HEK293 (cell line): ENCODE data around the gene RPS6KC1.

ENCODE experiments used
- CTCF ChIA-PET: fragments of 350-600 bp; formaldehyde crosslinking; extraction: SDS; loops from one replicate; lab custom pipeline; 2021; ENCODE audit warnings: antibody characterized with exemption; lab: Yijun Ruan, JAX
- POLR2A ChIA-PET: fragments of 300-600 bp; formaldehyde crosslinking; extraction: SDS; loops from one replicate; lab custom pipeline; 2020; ENCODE audit warnings: antibody characterized with exemption, inconsistent platforms; lab: Yijun Ruan, JAX
- H3K27ac ChIP-seq: fragments of 200-500 bp; sonication (Bioruptor generic); 2 replicates; pipeline ENCODE4 v1.5.1; 2014; ENCODE audit warnings: low read depth, low read length, control low read depth, inconsistent platforms; ENCODE audit errors: extremely low read depth
- H3K36me3 ChIP-seq, 2 experiments: fragments of 200-500 bp in 1 of 2; sonication (Bioruptor generic) in 1 of 2; 1 replicate in 1 of 2; 2 replicates in 1 of 2; pipeline ENCODE4 v1.5.1; 2014 to 2017; ENCODE audit warnings: inconsistent platforms in 2 of 2, low read length in 2 of 2; ENCODE audit not compliant: control insufficient read depth in 2 of 2, insufficient read depth in 1 of 2
- H3K4me1 ChIP-seq: fragments of 200-500 bp; sonication (Bioruptor generic); 2 replicates; pipeline ENCODE4 v1.5.1; 2014; ENCODE audit warnings: mild to moderate bottlenecking, low read length, inconsistent platforms; ENCODE audit not compliant: control insufficient read depth, insufficient read depth
- H3K4me3 ChIP-seq: 2 replicates; pipeline ENCODE4 v1.5.1; 2011; ENCODE audit warnings: low read depth, mild to moderate bottlenecking, control low read depth, low read length, moderate library complexity
- H3K9me3 ChIP-seq: fragments of 200-500 bp; sonication (Bioruptor generic); 2 replicates; pipeline ENCODE4 v1.5.1; 2014; ENCODE audit warnings: low read depth, low read length, inconsistent platforms; ENCODE audit not compliant: control insufficient read depth, insufficient read depth
- ATF2 ChIP-seq: fragments of 450-650 bp; formaldehyde crosslinking; IDR thresholded peaks from 2 replicates; pipeline ENCODE4 v1.5.1; 2016; ENCODE audit warnings: missing biosample characterization, missing genetic modification characterization, low read depth
- ELK4 ChIP-seq: IDR thresholded peaks from 2 replicates; pipeline ENCODE4 v1.6.1; 2011; ENCODE audit warnings: mild to moderate bottlenecking, low read depth, low read length, borderline replicate concordance
- GFI1B ChIP-seq: fragments of 450-650 bp; formaldehyde crosslinking; IDR thresholded peaks from 2 replicates; pipeline ENCODE4 v1.5.1; 2016; ENCODE audit warnings: missing biosample characterization, missing genetic modification characterization
- GLI4 ChIP-seq: fragments of 450-650 bp; formaldehyde crosslinking; IDR thresholded peaks from 2 replicates; pipeline ENCODE4 v1.5.1; 2016; ENCODE audit warnings: missing biosample characterization, missing genetic modification characterization
- PRDM10 ChIP-seq: fragments of 450-650 bp; formaldehyde crosslinking; IDR thresholded peaks from 2 replicates; pipeline ENCODE4 v1.5.1; 2016; ENCODE audit warnings: missing biosample characterization, missing genetic modification characterization
- PRDM6 ChIP-seq: fragments of 450-650 bp; formaldehyde crosslinking; IDR thresholded peaks from 2 replicates; pipeline ENCODE4 v1.5.1; 2017; ENCODE audit warnings: missing biosample characterization, missing genetic modification characterization
- SETDB1 ChIP-seq: IDR thresholded peaks from one replicate; pipeline ENCODE4 v1.6.1; 2017; ENCODE audit warnings: mild to moderate bottlenecking, low read length, moderate library complexity, mixed read lengths; ENCODE audit not compliant: insufficient read length
- ZBTB49 ChIP-seq: fragments of 450-650 bp; formaldehyde crosslinking; IDR thresholded peaks from 2 replicates; pipeline ENCODE4 v1.5.1; 2016; ENCODE audit warnings: missing biosample characterization, missing genetic modification characterization, low read depth
- ZNF114 ChIP-seq: fragments of 450-650 bp; formaldehyde crosslinking; IDR thresholded peaks from 2 replicates; pipeline ENCODE4 v1.5.0; 2017; ENCODE audit warnings: missing biosample characterization, missing genetic modification characterization
- ZNF23 ChIP-seq: fragments of 450-650 bp; formaldehyde crosslinking; IDR thresholded peaks from 2 replicates; pipeline ENCODE4 v1.5.1; 2016; ENCODE audit warnings: missing biosample characterization, missing genetic modification characterization, borderline replicate concordance
- ZNF280C ChIP-seq: fragments of 450-650 bp; formaldehyde crosslinking; IDR thresholded peaks from 2 replicates; pipeline ENCODE4 v1.5.1; 2016; ENCODE audit warnings: missing biosample characterization, missing genetic modification characterization
- ZNF341 ChIP-seq: fragments of 450-650 bp; formaldehyde crosslinking; IDR thresholded peaks from 2 replicates; pipeline ENCODE4; 2016; ENCODE audit warnings: low read depth, missing biosample characterization, missing genetic modification characterization
- ZNF350 ChIP-seq: fragments of 450-650 bp; formaldehyde crosslinking; IDR thresholded peaks from 2 replicates; pipeline ENCODE4 v1.5.0; 2017; ENCODE audit warnings: missing biosample characterization, mild to moderate bottlenecking, missing genetic modification characterization
- ZNF473 ChIP-seq: fragments of 450-650 bp; formaldehyde crosslinking; IDR thresholded peaks from 2 replicates; pipeline ENCODE4 v1.5.1; 2017; ENCODE audit warnings: missing biosample characterization, missing genetic modification characterization
- ZNF544 ChIP-seq: fragments of 450-650 bp; formaldehyde crosslinking; IDR thresholded peaks from 2 replicates; pipeline ENCODE4 v1.5.0; 2017; ENCODE audit warnings: missing biosample characterization, missing genetic modification characterization
- ZNF548 ChIP-seq: fragments of 450-650 bp; formaldehyde crosslinking; IDR thresholded peaks from 2 replicates; pipeline ENCODE4 v1.5.1; 2016; ENCODE audit warnings: missing biosample characterization, missing genetic modification characterization
- ZNF600 ChIP-seq: fragments of 450-650 bp; formaldehyde crosslinking; IDR thresholded peaks from 2 replicates; pipeline ENCODE4 v1.5.1; 2016; ENCODE audit warnings: missing biosample characterization, missing genetic modification characterization
- ZNF654 ChIP-seq: fragments of 450-650 bp; formaldehyde crosslinking; IDR thresholded peaks from 2 replicates; pipeline ENCODE4 v1.5.1; 2016; ENCODE audit warnings: low read depth, missing biosample characterization, missing genetic modification characterization
- ZNF768 ChIP-seq: fragments of 450-650 bp; formaldehyde crosslinking; IDR thresholded peaks from 2 replicates; pipeline ENCODE4 v1.5.1; 2018; ENCODE audit warnings: missing biosample characterization, mild to moderate bottlenecking, missing genetic modification characterization

The RPS6KC1 gene

GRCh38 chr1:213070406-213070805 lies 19.4 kb downstream of the RPS6KC1 start:
- H3K27ac ChIP-seq: no peak overlapping the region
- ChIA-PET CTCF (interaction anchor here (0.7 to 1.2 kb wide), 2 partner anchors 9 to 404 kb away, joined by 3 to 5 read pairs; no protein-coding TSS in a partner anchor), POLR2A (no interaction called here)
- TF ChIP-seq ZNF654 (peak; percentile 46), PRDM6 (0 out of 2 replicates have a peak, but pooled peaks have one; percentile 25), ZNF280C (tag by site-specific recombination) (no peak), ZNF768 (tag by site-specific recombination) (no peak), ZNF23 (tag by site-specific recombination) (no peak), ZNF341 (tag by site-specific recombination) (no peak), ZNF600 (tag by site-specific recombination) (0 out of 2 replicates have a peak, but pooled peaks have one; percentile 18)
- H3K4me1 ChIP-seq: no peaks in the 10 kb centered on the region
- no peaks in the 10 kb centered on the region for H3K36me3 ChIP-seq
- no peaks in the 10 kb centered on the region for H3K9me3 ChIP-seq
- H3K4me3 ChIP-seq: no peak overlapping the region

- H3K9me3 ChIP-seq: no peaks in the 10 kb centered on the region
- no peak overlapping the region for H3K27ac ChIP-seq
- H3K4me3 ChIP-seq: no peak overlapping the region
- ChIA-PET CTCF (no interaction called here), POLR2A (no interaction called here)
- no peaks in the 10 kb centered on the region for H3K4me1 ChIP-seq
- H3K36me3 ChIP-seq: peaks cover 3 to 6% of the 10 kb centered on the region in 2 experiments; a peak in 2 of 3 replicates
- TF ChIP-seq GLI4 (tag by site-specific recombination): no peak
- TF ChIP-seq ELK4: no peak
- no peak for TF ChIP-seq ZNF114 (tag by site-specific recombination)
- TF ChIP-seq SETDB1: no peak
- TF ChIP-seq ZNF548: no peak
- TF ChIP-seq ZBTB49 (tag by site-specific recombination): no peak
- TF ChIP-seq ZNF350 (tag by site-specific recombination): no peak
- TF ChIP-seq ATF2 (tag by site-specific recombination): no peak
- TF ChIP-seq GFI1B (tag by site-specific recombination): no peak
- TF ChIP-seq ZNF473 (tag by site-specific recombination): no peak
- TF ChIP-seq ZNF544: no peak
- no peak for TF ChIP-seq PRDM10
These were observed 24.7 kb downstream of the RPS6KC1 start for GRCh38 chr1:213075725-213076124.
